SJCRH30 (cell line): ENCODE measurements around the gene TMEM151A. TPM values are rescaled to one million over a fixed set of nuclear protein-coding genes. Genes with fewer than 3 reads are reported as not detected.
"Not testable (repeated sequence)": the region's sequence is repeated elsewhere in the genome, so short reads cannot be mapped to it uniquely, and the experiment has no call there.

Experiments used
- DNase-seq, 2 experiments: peaks; one replicate each; pipeline ENCODE4 v3.0.0-alpha.2; 2015 to 2020
- H3K27ac ChIP-seq: fragments of 250-450 bp; sonication (Bioruptor Pico); 2 replicates; pipeline ENCODE4 v1.5.1; 2020; ENCODE audit warnings: mild to moderate bottlenecking, moderate library complexity
- H3K27me3 ChIP-seq: fragments of 250-450 bp; sonication (Bioruptor Pico); 2 replicates; pipeline ENCODE4 v1.5.1; 2020; ENCODE audit warnings: mild to moderate bottlenecking, moderate library complexity
- H3K36me3 ChIP-seq: fragments of 250-450 bp; sonication (Bioruptor Pico); 2 replicates; pipeline ENCODE4 v1.5.1; 2020; ENCODE audit warnings: mild to moderate bottlenecking, moderate library complexity
- H3K4me1 ChIP-seq: fragments of 250-450 bp; sonication (Bioruptor Pico); 2 replicates; pipeline ENCODE4 v1.5.1; 2020; ENCODE audit warnings: mild to moderate bottlenecking, moderate library complexity
- H3K4me3 ChIP-seq: fragments of 250-450 bp; sonication (Bioruptor Pico); 2 replicates; pipeline ENCODE4 v1.5.1; 2020; ENCODE audit warnings: mild to moderate bottlenecking, moderate library complexity
- H3K9me3 ChIP-seq: fragments of 250-450 bp; sonication (Bioruptor Pico); replicated peaks from 2 replicates; pipeline ENCODE4 v1.5.1; 2020; ENCODE audit warnings: mild to moderate bottlenecking, moderate library complexity
- total RNA-seq: library from RNA; depleted of rRNA; stranded (reverse); fragments of >200 nt; shearing (Covaris generic); gene quantifications from 2 replicates; pipeline ENCODE4 v1.2.3, GENCODE V29; 2014

TMEM151A gene
- total RNA-seq, 1 experiment from 2014 or later, result not detected

DNA sequence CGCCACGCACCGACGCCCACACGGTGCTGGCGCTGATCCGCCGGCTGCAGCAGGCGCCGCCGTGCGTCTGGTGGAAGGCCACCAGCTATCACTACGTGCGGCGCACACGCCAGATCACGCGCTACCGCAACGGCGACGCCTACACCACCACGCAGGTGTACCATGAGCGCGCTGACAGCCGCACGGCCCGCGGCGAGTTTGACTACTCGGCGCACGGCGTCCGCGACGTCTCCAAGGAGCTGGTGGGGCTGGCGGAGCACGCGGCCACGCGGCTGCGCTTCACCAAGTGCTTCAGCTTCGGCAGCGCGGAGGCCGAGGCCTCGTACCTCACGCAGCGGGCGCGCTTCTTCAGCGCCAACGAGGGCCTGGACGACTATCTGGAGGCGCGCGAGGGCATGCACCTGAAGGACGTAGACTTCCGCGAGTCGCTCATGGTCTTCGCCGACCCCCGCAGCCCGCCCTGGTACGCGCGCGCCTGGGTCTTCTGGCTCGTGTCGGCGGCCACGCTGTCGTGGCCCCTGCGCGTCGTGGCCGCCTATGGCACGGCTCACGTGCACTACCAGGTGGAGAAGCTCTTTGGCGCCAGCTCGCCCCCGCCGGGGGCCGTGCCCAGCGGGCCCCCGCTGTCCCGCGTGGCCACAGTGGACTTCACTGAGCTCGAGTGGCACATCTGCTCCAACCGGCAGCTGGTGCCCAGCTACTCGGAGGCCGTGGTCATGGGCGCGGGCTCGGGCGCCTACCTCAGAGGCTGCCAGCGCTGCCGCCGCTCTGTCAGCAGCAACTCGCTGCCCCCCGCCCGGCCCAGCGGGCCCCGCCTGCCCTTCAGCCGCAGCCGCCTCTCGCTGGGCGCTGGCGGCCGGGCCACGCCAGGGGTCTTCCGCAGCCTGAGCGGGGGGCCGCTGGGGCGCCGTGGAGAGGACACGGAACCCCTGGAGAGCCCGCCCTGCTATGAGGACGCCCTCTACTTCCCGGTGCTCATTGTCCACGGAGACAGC is 3.2 kb downstream of the TMEM151A start:
- Histone ChIP-seq H3K27ac (no peak overlapping the region), H3K27me3 (no peaks in the 10 kb centered on the region), H3K9me3 (no peaks in the 10 kb centered on the region)

DNA sequence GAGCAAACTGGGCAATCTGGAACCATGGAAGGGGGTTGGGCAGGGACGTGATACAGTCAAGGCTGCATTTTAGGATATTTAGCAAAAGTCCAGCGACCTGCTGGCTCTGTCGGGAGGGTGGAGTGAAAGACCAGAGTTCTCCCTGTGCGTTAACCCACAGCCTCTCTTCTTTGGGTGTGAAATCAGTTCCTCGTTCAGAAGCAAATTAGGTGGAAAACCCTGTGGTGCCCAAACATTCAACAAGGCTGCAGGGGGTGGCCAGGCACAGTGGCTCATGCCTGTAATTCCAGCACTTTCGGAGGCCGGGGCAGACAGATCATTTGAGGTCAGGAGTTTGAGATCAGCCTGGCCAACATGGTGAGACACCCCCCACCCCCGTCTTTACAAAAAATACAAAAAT is 5.9 kb downstream of the TMEM151A start:
- Histone ChIP-seq H3K9me3 (no peaks in the 10 kb centered on the region), H3K36me3 (no peaks in the 10 kb centered on the region), H3K4me3 (no peak overlapping the region), H3K27ac (no peak overlapping the region), H3K4me1 (no peaks in the 10 kb centered on the region), H3K27me3 (no peaks in the 10 kb centered on the region)
- no peak for DNase-seq

More for the DNA sequence above, 3.2 kb downstream of the TMEM151A start:
- H3K4me1 ChIP-seq, result no peaks in the 10 kb centered on the region; the same call in 1 of the 2 replicates
- no peak for DNase-seq
- H3K4me3 ChIP-seq, result no peak overlapping the region
- H3K36me3 ChIP-seq, result no peaks in the 10 kb centered on the region

DNA sequence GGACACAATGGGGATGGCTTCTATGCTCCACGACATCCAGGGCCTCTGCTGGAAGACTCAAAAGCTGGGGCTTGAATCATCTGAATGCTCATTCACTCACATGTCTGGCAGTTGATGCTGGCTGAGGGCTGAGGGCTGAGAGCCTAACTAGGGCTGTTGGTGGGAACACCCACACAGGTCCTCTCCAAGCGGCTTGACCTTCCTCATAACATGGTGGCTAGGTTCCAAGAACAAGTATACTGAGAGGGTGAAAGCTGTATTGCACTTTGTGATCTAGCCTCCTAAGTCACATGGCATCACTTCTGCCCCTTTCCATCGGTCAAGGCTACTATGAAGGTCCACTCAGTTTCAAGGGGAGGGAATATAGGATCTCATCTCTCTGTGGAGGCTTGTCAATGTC is 7.5 kb downstream of the TMEM151A start:
- H3K27me3 ChIP-seq, result no peaks in the 10 kb centered on the region
- no peaks in the 10 kb centered on the region for H3K36me3 ChIP-seq
- H3K9me3 ChIP-seq, result no peaks in the 10 kb centered on the region
- no peaks in the 10 kb centered on the region for H3K4me1 ChIP-seq
- H3K27ac ChIP-seq, result no peak overlapping the region
- H3K4me3 ChIP-seq, result no peak overlapping the region
- DNase-seq, result no peak

DNA sequence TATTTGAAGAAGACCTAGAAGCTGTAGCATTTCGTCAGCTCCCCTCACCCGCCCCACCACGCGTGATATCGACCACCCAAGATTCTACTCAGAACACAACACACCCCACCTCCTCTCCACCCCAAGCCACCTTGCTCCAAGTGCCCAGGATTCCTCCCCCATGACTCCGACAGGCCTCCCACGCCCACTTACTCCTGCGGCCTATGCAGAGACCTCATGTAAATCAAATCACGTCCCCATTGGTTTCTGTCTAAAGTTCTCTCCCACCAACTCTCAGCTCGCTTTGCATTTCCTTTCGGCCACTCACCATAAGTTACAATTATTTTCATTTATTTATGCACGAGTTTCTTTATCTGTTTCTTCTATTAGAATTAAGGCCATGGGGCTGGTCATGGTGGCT is 11.0 kb downstream of the TMEM151A start:
- Histone ChIP-seq H3K4me1 (no peaks in the 10 kb centered on the region), H3K27me3 (no peaks in the 10 kb centered on the region), H3K27ac (no peak overlapping the region), H3K9me3 (no peaks in the 10 kb centered on the region), H3K4me3 (no peak overlapping the region), H3K36me3 (no peaks in the 10 kb centered on the region)
- DNase-seq, result no peak

DNA sequence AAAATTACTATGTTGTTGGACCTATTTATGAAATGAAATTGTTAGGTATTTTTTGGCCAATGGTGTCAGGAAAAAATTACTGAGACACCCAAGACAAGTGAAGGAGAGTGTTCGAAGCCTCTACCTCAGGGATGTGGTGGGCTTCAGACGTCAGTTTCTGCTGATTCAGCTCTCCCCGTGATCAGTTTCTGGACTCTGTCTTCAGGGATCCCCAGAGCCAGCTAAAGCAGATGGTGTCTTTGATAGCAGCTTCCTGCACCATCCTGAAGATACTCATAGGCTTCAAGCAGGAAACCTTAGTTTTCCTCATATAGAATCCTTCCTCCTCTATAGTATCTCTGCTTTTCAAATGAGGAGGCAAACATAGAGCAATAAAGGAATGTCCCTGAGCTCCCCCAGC is 17.8 kb downstream of the TMEM151A start:
- Histone ChIP-seq H3K27me3 (no peaks in the 10 kb centered on the region), H3K27ac (no peak overlapping the region), H3K4me1 (no peaks in the 10 kb centered on the region), H3K36me3 (no peaks in the 10 kb centered on the region), H3K4me3 (no peak overlapping the region), H3K9me3 (no peaks in the 10 kb centered on the region)
- DNase-seq, result no peak

DNA sequence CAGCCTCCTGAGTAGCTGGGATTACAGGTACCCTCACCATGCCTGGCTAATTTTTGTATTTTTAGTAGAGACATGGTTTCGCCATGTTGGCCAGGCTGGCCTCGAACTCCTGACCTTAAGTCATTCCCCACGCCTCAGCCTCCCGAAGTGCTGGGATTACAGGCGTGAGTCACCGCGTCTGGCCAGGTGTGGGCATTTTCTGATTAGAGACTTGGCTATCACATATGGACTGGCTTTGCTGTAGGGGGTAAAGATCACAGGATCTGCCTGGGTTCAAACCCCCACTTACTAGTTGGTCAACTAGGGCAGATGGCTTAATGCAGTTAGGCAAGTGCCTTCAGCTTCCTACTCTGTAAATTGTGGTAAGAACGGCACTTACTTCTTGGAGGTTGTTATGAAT is 18.6 kb downstream of the TMEM151A start:
- H3K9me3 ChIP-seq, result no peaks in the 10 kb centered on the region
- H3K4me3 ChIP-seq, result no peak overlapping the region
- no peaks in the 10 kb centered on the region for H3K27me3 ChIP-seq
- DNase-seq, result no peak
- no peaks in the 10 kb centered on the region for H3K4me1 ChIP-seq
- no peaks in the 10 kb centered on the region for H3K36me3 ChIP-seq
- no peak overlapping the region for H3K27ac ChIP-seq

DNA sequence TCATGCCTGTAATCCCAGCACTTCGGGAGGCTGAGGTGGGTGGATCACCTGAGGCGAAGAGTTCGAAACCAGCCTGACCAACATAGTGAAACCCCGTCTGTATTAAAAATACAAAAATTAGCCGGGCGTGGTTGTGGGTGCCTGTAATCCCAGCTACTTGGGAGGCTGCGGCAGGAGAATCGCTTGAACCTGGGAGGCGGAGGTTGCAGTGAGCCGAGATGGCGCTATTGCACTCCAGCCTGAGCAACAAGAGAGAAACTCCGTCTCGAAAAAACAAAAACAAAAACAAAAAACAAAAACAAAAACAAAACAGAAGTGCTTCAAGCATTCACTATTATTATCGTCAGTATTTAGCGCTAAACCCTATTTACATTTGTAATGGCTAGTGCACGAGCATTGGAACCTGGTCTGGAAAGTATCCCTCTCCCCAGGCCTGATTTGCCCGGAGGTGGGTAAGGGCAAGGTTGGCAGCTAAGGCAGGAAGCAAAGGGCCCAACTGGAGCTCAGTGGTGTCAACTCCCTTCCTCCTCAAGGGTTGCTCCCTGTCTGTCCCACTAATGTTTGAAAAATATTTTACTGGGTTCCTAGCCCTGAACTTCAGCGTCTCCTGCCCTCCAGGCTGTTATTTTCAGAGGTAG is 19.2 kb downstream of the TMEM151A start:
- not testable (repeated sequence) for H3K4me3 ChIP-seq, H3K27ac ChIP-seq, H3K27me3 ChIP-seq, DNase-seq, H3K9me3 ChIP-seq, H3K36me3 ChIP-seq, H3K4me1 ChIP-seq

DNA sequence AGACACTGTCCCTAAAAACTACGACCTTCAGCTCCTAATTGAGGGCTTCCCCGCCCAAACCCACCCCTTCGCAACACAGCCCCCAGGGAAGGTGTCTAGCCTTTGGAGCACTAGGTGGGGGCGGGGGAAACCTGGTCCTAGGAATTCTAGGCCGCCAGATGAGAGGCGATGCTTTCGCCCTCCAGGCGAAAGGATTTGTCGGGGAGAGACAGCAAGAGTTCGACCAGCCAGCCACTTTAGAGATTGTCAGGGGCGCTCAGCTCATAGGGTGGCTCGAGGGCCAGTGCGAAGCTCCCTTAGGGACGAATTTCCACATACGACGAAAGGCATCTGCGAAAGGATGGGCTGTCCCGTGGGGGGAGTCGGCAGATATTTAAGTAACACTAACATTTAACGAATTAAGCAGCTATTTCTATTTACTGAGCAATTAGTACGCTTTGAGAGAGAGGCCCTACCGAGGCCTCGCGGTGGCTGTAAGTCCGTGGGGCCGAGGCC is 19.8 kb downstream of the TMEM151A start:
- no peaks in the 10 kb centered on the region for H3K9me3 ChIP-seq
- DNase-seq, result no peak
- H3K36me3 ChIP-seq, result no peaks in the 10 kb centered on the region
- no peaks in the 10 kb centered on the region for H3K4me1 ChIP-seq
- H3K27me3 ChIP-seq, result no peaks in the 10 kb centered on the region; the same call in 1 of the 2 replicates
- H3K27ac ChIP-seq, result no peak overlapping the region
- H3K4me3 ChIP-seq, result peak overlapping the region; percentile 59

DNA sequence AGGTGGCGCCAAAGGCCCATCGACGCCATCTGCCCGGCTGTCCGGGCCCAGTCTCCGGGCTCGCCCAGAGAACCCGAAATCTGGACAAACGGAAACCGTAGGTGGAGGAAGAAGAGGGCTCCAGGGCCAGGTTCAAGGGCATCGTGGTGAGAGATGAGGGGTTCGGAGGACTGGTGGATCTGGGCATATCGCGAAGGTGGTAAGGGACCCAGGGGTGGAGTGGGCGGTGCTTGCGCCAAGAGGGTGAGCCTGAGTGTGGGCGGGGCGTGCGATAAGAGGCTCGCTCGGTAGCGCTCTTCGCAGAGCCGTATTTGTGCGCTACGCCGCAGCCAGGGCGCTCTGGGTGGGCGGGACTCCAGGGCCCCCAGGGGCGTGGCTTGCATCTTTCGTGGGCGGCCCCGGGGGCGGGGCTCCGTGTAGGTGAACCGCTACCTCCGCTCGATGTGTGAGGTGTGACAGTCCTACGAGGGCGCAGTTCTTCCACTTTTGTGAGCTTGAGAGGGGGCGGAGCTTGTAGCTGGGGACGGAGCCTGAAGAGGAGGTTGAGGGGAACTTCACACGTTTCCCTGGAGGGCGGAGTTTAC is 20.4 kb downstream of the TMEM151A start:
- Histone ChIP-seq H3K27me3 (no peaks in the 10 kb centered on the region; the same call in 1 of the 2 replicates), H3K9me3 (no peaks in the 10 kb centered on the region), H3K36me3 (no peaks in the 10 kb centered on the region), H3K4me3 (peak overlapping the region; percentile 59), H3K27ac (peak overlapping the region; percentile 39), H3K4me1 (no peaks in the 10 kb centered on the region)
- DNase-seq, result peak; percentile 87 to 91

DNA sequence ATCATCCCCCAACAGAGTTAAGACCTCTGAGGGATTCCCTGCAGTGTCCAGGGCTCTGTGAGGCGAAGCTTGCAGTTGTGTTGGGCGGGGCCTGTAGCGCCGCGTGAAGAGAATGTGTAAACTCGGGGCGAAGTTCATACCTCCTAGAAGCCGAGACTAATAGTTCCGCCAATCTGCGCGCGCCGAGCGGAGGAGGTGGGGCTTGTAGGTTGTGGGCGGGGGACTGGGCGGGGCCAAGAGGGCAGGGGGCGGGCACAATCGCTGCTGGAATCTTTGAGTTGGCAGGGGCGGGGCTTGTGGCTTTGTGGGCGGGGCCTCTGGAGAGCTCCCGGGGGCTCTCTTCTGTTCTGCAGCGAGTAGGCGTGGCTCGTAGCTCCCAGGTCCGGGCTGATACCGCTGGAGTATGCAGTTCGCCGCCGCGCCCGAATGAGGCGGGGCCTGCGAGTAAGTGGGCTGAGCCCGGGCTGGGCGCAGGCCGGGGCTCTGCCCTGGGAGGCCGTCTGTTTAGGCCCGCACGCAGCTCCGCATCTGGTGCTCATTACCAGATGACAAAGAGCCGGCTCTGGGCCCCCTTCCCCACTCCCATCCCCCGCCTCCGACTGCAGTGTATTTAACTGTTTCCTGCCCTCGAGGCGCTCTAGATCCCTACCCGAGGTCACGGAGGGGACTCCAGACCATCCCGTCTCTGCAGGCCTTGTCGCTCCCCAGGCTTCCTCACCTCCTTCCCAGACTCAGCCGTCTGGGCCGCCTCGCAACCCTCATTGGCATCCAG is 21.0 kb downstream of the TMEM151A start:
- H3K4me3 ChIP-seq, result peak overlapping the region; percentile 59
- peak overlapping the region; percentile 39 for H3K27ac ChIP-seq
- no peaks in the 10 kb centered on the region; the same call in 1 of the 2 replicates for H3K27me3 ChIP-seq
- H3K9me3 ChIP-seq, result no peaks in the 10 kb centered on the region
- H3K36me3 ChIP-seq, result no peaks in the 10 kb centered on the region
- peak; percentile 98 to 99 for DNase-seq
- H3K4me1 ChIP-seq, result peaks cover 3% of the 10 kb centered on the region; the same call in 1 of the 2 replicates

DNA sequence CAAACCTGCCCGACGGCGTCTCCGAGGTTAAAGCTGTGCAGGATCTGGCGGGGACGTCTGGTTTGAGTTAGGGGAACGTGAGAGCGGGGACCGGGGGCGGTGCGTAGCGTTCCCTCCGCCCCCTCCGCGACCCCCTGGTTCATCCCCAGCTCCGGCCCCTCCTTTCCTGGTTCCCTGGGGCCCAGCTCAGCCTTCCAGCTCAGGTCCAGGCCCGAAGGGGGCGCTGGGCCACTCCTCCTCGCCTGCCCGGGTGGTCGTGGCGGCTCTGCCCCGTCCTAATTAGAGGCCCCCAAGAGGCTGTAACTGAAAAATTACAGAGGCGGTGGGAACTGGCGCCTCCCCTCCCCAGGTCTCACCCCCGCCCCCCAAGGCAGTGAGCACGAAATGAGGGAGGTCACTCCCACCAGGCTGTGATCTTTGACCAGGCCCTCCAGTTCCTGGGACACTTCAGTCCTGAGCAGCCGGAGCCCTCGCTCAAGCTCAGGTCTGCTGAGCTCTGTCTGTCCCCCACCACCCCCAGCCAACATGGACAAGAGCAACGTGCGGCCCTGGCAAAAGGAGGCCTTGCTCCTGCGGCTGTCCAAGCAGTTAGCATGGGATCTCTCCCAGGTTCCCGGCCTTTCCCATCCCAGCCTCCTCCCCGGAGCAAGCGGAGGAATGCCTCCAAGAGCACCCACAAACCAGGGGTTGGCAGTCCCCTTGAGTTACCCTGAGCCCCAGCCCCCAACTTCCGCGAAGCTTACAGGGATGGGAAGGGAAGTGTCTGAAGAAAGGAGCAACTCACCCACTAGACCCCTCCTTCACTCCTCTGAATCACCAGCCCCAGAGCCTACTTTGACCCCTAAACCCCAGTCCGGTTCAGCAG is 21.9 kb downstream of the TMEM151A start:
- peaks cover 8% of the 10 kb centered on the region for H3K4me1 ChIP-seq
- no peaks in the 10 kb centered on the region for H3K36me3 ChIP-seq
- H3K27ac ChIP-seq, result no peak overlapping the region; the same call in 1 of the 2 replicates

DNA sequence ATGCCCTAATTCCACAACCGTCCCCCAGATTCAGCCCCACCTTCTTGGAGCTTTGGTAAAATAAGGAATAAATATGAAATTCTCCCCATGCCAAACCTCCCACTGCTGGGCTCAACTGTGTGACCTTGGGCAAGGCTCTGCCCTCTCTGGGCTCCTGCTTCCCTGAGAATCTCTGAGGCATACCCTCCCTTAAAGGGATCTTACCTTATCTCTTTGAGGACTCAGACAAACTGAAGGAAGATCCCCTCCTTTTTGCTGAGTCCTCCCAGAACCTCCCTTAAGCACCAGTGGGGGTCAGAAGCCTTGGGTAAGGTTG is 22.4 kb downstream of the TMEM151A start:
- no peak for DNase-seq
- H3K4me1 ChIP-seq, result peaks cover 11% of the 10 kb centered on the region
- H3K4me3 ChIP-seq, result no peak overlapping the region
- no peak overlapping the region for H3K27ac ChIP-seq
- H3K27me3 ChIP-seq, result no peaks in the 10 kb centered on the region; the same call in 1 of the 2 replicates
- H3K9me3 ChIP-seq, result no peaks in the 10 kb centered on the region
- no peaks in the 10 kb centered on the region for H3K36me3 ChIP-seq

More for the DNA sequence above, 21.9 kb downstream of the TMEM151A start:
- Histone ChIP-seq H3K27me3 (no peaks in the 10 kb centered on the region; the same call in 1 of the 2 replicates), H3K9me3 (no peaks in the 10 kb centered on the region), H3K4me3 (peak overlapping the region; percentile 59)
- no peak for DNase-seq

DNA sequence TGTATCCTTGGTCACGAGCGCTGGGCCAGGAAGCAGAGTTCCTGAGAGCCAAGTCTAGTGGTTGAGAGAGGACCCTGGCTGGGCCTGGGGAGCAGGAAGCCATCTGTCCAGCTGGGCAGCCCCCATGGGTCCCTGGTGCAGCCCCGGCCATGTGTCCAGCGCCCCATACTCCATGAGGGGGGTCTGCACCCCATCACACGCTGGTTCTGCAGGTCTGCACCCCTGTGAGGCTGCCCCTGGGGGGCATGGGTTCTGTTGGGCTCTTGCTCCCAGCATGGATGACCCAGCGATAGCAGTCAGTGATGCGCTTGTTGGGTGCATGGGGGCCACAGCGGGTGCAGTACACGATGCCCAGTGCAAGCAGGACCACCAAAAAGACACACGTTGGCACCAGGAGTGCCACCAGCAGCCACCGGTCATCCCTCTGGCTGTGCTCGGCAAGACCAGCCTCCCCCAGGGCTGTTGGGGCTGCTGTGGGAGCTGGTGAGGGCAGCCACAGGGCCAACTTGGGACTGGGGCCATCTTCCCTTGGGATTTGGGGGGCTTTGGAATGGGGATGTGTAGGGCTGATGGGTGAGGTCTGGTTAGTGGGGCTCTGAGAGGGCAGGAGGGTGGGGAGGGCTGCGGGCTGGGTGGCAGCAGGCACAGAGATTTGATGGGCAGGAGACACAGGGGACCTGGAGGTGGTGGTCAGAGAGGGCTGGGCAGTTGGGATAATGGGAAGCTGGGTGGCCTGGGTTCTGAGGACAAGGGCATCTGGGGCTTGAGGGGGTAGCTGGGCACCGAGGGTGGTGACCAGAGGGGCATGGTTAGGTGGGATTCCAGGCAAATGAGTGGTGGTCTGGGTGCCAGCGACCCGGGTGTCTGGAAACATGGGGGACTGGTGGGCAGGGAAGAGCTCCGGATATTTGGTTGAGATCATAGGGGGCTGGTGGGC is 23.1 kb downstream of the TMEM151A start:
- DNase-seq, result no peak
- Histone ChIP-seq H3K27me3 (no peaks in the 10 kb centered on the region; the same call in 1 of the 2 replicates), H3K36me3 (no peaks in the 10 kb centered on the region), H3K9me3 (no peaks in the 10 kb centered on the region), H3K27ac (no peak overlapping the region), H3K4me1 (peaks cover 11% of the 10 kb centered on the region), H3K4me3 (no peak overlapping the region)
